Heart left ventricle (tissue), 13 donors: Measurements from ENCODE around the gene MYO5C.

ENCODE experiments used
- POLR2A ChIP-seq, 2 donors: fragments of 450-650 bp; IDR thresholded peaks; one replicate each; pipeline ENCODE4 v1.6.1; 2017; ENCODE audit warnings: antibody characterized with exemption in 2 of 2, mild to moderate bottlenecking in 2 of 2, moderate library complexity in 2 of 2
- TF ChIP-seq, protein P1 (sequence below), 12 donors: fragments of 200-600 bp; sonication (generic) in 4 of 12; IDR thresholded peaks; one replicate each; pipeline versions ENCODE4 v1.5.0 to v1.8.0; 2018 to 2022; ENCODE audit warnings: antibody characterized with exemption in 12 of 12, mild to moderate bottlenecking in 5 of 12
- donor health status: ischemic (EF 13 %, LVEDD 7.1; RV severe dilation, severe dysfunction).
- donor health status: DM: no; HTN: yes; CAD: no.
- donor health status: DM: no; HTN: no; CAD: no.
- donor health status: ischemic (EF 25% LVEDD 6.9; RV normal size, moderate dysfunction).
- donor health status: ischemic (EF 25% LVEDD 5.7; RV mildly dilated, moderate dysfunction).
- donor health status: ischemic (EF 35%, LVEDD 5.7; RV mildly dilated, moderate dysfunction).
- donor health status: nonischemic (EF 11% LVEDD 7.7; RV severe dilation, severe dysfunction).
- donor health status: DM: yes; HTN: yes; CAD: no.
- donor health status: PGD.
- donor health status: ischemic (EF 29% LVEDD 5.4; RV normal size, mild dysfunction).
- donor health status: nonischemic (EF 23%, LVEDD 6.1; RV moderate dilation, normal function).

DNA sequence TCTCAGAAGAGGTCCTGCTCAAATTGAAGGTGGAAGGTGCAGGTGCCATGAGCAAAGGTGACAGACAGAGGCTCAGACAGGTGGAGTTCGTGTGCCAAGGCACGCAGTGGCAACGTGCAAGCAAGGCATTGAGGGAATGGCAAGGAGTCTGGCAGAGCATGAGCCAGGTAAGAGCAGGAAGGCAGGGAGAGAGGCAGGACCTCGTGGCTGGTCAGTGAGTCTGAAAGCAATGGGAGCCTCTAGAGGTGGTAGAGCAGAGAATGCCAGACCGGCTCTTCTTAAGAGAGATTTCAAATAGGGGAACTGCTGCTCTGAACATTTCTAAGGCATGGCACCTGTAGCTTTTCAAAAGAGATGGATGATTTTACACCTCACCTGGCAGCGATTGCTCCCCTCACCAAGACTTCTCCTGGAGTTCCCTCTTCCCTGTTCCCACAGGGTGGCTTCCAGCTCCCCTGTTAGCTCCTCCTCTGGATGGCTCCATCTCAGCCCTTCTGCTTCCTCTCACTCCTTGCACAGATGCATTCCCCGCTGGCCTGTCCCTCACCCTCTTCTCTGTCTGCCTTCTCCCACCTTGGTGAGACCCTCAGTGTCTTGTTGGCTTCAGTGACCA, 2.7 kb downstream of the MYO5C start:
- TF ChIP-seq, protein P1, sequence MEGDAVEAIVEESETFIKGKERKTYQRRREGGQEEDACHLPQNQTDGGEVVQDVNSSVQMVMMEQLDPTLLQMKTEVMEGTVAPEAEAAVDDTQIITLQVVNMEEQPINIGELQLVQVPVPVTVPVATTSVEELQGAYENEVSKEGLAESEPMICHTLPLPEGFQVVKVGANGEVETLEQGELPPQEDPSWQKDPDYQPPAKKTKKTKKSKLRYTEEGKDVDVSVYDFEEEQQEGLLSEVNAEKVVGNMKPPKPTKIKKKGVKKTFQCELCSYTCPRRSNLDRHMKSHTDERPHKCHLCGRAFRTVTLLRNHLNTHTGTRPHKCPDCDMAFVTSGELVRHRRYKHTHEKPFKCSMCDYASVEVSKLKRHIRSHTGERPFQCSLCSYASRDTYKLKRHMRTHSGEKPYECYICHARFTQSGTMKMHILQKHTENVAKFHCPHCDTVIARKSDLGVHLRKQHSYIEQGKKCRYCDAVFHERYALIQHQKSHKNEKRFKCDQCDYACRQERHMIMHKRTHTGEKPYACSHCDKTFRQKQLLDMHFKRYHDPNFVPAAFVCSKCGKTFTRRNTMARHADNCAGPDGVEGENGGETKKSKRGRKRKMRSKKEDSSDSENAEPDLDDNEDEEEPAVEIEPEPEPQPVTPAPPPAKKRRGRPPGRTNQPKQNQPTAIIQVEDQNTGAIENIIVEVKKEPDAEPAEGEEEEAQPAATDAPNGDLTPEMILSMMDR (IDR thresholded peaks at IDR 0.05): no peak
- TF ChIP-seq POLR2A (IDR thresholded peaks at IDR 0.05): no peak
